ENCODE measurements around the gene SLC26A1.

SLC26A1 gene

DNA sequence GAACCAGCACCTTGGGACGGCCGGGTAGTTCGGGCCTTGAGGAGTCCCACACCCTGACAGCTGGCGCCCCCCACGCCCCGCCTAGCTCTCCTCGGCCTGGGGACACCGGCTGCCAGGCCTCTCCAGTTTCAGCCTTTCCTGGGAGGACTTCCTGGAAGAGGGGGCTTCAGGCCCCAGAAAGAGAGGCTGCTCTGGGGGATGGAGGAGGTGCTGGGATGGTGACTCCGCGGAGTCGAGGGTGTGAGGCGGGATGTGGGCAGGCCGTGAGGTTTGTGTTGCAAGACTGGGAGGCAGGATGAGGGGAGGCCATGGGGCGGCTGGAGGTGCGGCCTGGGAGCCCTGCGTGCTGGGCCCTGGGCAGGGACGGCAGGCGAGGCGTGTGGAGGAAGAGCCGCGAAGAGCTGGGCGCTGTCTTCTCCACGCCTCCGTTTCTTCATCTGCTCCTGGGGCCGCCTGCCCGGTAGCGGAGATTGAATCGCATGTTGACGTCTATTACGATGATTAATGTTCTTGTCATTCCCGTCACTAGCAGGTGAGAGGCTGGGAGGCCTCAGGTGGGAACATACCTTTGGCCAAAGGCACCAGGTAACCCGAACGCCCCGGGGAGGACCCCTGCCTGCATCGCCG, 17.3 kb upstream of the SLC26A1 start:
- peaks cover 4% of the 10 kb centered on the region; the same call in 1 of the 2 replicates for H3K9me3 ChIP-seq (ENCODE audit: insufficient read depth, low read depth, low read length)
- H3K27ac ChIP-seq (ENCODE audit: low read depth, low read length), result no peak overlapping the region
- peak overlapping the region; percentile 58; the same call in 1 of the 2 replicates for H3K4me3 ChIP-seq (ENCODE audit: low read length)
- no peaks in the 10 kb centered on the region for H3K4me1 ChIP-seq (ENCODE audit: insufficient read depth, low read length)
- 8% methylated on average over 36 of the region's 36 CpGs for WGBS
- H3K9ac ChIP-seq (ENCODE audit: low read depth, low read length), result no peak overlapping the region
- H3K36me3 ChIP-seq (ENCODE audit: insufficient read depth, low read length), result no peaks in the 10 kb centered on the region
- peaks cover 63% of the 10 kb centered on the region for H3K27me3 ChIP-seq (ENCODE audit: insufficient read depth, low read length)

DNA sequence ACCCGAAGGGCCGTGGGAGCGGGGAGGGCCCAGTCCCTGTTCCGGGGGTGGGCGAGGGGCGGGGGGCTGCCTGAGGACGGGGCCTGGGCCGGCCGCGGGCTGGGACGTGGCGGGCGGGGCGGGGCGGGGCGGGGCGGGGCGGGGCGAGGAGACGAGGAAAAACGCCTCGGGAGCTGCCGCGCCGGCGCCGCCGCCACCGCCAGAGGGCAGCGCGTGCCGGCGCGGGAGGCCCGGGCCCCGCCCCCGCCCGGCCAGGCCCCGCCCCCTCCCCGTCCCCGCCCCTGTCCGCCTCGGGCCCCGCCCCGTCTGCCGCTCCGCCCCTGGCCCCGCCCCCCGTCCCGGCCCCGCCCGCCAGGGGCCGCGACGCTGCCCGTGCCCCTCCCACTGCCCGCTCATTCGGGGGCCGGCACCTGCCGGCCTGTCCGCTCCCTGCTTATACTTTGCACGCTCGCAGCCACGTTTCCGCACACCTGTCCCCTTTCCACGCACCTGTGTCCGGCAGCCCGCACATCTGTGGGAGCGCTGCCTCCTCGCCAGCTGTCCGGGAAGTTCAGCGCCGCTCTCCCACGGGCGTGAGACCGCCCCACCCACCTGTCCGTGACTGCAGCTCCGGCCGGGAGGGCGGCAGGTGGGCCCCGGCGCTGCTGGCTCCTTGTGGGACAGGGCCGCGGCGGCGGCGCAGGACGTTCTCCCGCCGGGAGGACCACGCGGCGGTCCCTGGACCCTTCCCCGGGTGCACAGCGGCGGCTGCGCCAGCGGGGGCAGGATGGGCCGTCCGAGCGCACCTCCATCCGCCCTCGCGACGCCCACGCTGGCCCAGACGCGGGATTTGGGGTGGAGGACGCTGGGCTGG, 16.6 kb upstream of the SLC26A1 start:
- no peak overlapping the region; the same call in 1 of the 2 replicates for H3K9ac ChIP-seq (ENCODE audit: low read depth, low read length)
- H3K27me3 ChIP-seq (ENCODE audit: insufficient read depth, low read length), result peaks cover 71% of the 10 kb centered on the region
- H3K9me3 ChIP-seq (ENCODE audit: insufficient read depth, low read depth, low read length), result peaks cover 4% of the 10 kb centered on the region; the same call in 1 of the 2 replicates
- no peaks in the 10 kb centered on the region for H3K36me3 ChIP-seq (ENCODE audit: insufficient read depth, low read length)
- WGBS, result 2% methylated on average over 87 of the region's 109 CpGs
- H3K4me3 ChIP-seq (ENCODE audit: low read length), result peak overlapping the region; percentile 58
- no peaks in the 10 kb centered on the region for H3K4me1 ChIP-seq (ENCODE audit: insufficient read depth, low read length)
- no peak overlapping the region for H3K27ac ChIP-seq (ENCODE audit: low read depth, low read length)

DNA sequence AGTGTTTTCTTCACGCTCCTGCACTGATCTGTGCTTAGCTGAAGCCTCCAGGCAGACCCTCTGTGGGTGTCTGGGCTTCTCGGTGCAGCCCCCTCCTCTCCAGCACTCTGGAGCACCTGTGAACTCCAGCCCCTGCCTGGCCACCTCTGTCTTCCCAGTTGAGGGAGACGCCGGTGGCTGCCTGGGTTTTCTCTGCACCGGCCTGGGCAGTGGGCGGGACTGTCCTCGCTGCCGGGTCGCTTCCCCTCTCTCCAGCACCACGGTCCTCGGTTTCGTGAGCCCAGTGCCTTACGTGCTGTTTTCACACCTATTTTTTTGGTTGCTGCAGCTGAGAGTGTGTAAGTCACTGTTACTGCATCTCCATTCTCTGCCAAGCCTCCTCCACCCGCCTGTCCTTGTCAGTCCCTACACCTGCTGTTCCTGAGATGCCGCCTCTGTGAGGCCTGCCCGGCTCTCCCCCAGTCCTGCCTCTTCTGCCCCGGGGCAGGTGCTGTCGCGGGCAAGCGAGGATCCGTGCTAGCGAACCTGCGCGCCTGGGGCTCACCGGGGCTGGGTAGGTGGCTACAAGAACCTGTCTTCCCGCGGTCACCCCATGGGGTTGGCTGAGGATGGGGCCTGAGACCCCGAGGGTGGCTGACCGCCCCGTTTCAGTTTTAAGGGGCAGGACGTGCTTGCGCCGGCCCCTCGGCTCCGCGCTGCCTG, 15.8 kb upstream of the SLC26A1 start:
- Histone ChIP-seq H3K4me1 (ENCODE audit: insufficient read depth, low read length) (no peaks in the 10 kb centered on the region), H3K27me3 (ENCODE audit: insufficient read depth, low read length) (peaks cover 78% of the 10 kb centered on the region), H3K4me3 (ENCODE audit: low read length) (peak overlapping the region; percentile 49), H3K36me3 (ENCODE audit: insufficient read depth, low read length) (no peaks in the 10 kb centered on the region), H3K9me3 (ENCODE audit: insufficient read depth, low read depth, low read length) (peaks cover 4% of the 10 kb centered on the region; the same call in 1 of the 2 replicates), H3K27ac (ENCODE audit: low read depth, low read length) (no peak overlapping the region), H3K9ac (ENCODE audit: low read depth, low read length) (no peak overlapping the region; the same call in 1 of the 2 replicates)
- whole genome bisulfite sequencing, result 8% methylated on average over 36 of the region's 36 CpGs

DNA sequence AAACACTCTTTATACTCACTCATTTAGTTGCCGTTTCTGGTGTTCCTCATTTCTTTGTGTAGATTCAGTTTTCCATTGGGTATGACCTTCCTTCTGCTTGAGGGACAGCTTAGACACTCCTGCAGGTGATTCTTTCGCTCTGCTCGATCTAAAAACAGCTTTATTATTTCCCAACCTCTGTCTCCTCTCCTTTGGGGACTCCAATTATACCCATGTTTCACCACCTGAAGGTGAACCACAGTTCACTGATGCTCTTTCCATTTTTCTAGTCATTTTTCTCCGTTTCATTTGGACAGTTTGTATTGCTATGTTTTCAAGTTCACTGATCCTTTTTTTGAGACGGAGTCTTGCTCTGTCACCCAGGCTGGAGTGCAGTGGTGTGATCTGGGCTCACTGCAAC, 13.7 kb upstream of the SLC26A1 start:
- WGBS, result 85% methylated on average over 5 of the region's 5 CpGs
- H3K36me3 ChIP-seq (ENCODE audit: insufficient read depth, low read length), result no peaks in the 10 kb centered on the region
- H3K9ac ChIP-seq (ENCODE audit: low read depth, low read length), result no peak overlapping the region

DNA sequence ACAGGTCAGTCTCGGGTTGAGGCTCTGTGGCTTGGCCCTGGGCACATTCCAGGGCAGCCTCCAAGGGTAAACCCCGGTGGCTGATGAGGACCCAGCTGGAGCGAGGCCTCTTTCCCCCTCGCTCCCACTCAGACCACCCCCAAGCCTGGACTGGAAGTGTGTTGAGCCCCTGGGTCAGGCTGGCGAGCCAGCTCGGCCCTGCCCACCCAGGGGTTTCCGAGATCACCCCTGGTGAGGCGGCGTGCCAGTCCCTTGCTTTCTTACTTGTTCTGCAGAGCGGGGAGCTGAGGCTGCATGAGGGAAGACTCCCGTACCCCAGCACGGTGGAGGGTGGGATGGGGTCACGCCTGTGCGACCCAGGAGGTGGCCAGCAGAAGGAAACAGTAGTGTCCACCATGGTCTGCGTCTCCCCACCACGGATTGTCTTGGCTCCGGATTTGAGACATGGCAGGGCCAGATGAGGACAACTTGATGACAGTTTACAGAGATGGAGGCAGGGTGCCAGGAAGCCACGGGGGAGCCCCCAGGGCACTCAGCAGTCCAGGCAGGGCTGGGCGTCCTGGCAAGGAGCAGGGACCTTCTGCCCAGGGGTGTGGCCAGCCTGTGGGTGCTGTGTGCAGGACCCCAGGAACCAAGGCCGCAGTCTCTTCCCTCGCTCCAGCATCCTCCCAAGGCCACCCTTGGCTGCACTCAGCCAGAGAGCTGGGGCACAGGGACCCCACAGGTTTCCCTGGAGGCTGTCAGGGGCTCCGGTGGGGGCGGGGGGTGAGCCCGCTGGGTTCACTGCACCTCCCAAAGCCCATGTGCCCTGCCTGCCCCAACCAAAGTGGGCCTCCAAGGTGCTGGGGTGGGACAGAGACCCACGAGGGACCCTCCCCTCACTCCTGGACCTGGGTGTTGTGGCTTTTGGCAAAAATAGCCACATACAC, 11.6 kb upstream of the SLC26A1 start:
- Histone ChIP-seq H3K27ac (ENCODE audit: low read depth, low read length) (no peak overlapping the region), H3K4me1 (ENCODE audit: insufficient read depth, low read length) (no peaks in the 10 kb centered on the region), H3K4me3 (ENCODE audit: low read length) (no peak overlapping the region), H3K9me3 (ENCODE audit: insufficient read depth, low read depth, low read length) (peaks cover 4% of the 10 kb centered on the region; the same call in 1 of the 2 replicates), H3K9ac (ENCODE audit: low read depth, low read length) (no peak overlapping the region), H3K27me3 (ENCODE audit: insufficient read depth, low read length) (peaks cover 96% of the 10 kb centered on the region), H3K36me3 (ENCODE audit: insufficient read depth, low read length) (no peaks in the 10 kb centered on the region)
- 88% methylated on average over 25 of the region's 25 CpGs for WGBS

More for the DNA sequence above, 13.7 kb upstream of the SLC26A1 start:
- H3K27ac ChIP-seq (ENCODE audit: low read depth, low read length), result no peak overlapping the region
- H3K9me3 ChIP-seq (ENCODE audit: insufficient read depth, low read depth, low read length), result peaks cover 4% of the 10 kb centered on the region; the same call in 1 of the 2 replicates
- no peak overlapping the region for H3K4me3 ChIP-seq (ENCODE audit: low read length)
- no peaks in the 10 kb centered on the region for H3K4me1 ChIP-seq (ENCODE audit: insufficient read depth, low read length)
- peaks cover 89% of the 10 kb centered on the region for H3K27me3 ChIP-seq (ENCODE audit: insufficient read depth, low read length)

DNA sequence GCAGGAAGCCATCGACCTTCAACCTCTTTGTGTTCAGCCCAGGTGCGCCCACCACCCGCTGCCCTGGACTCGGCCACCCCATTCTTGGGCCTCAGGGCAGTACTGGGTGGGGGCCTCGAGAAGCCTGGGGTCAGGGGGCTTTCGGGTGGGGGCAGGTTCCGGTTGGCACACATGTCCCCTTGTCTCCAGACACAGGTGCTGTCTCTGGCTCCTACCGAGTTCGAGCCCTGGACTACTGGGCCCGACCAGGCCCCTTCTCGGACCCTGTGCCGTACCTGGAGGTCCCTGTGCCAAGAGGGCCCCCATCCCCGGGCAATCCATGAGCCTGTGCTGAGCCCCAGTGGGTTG, 10.8 kb upstream of the SLC26A1 start:
- H3K4me3 ChIP-seq (ENCODE audit: low read length), result no peak overlapping the region; the same call in 1 of the 2 replicates
- H3K36me3 ChIP-seq (ENCODE audit: insufficient read depth, low read length), result no peaks in the 10 kb centered on the region
- no peak overlapping the region for H3K27ac ChIP-seq (ENCODE audit: low read depth, low read length)
- peaks cover 4% of the 10 kb centered on the region; the same call in 1 of the 2 replicates for H3K9me3 ChIP-seq (ENCODE audit: insufficient read depth, low read depth, low read length)
- H3K9ac ChIP-seq (ENCODE audit: low read depth, low read length), result no peak overlapping the region
- 91% methylated on average over 13 of the region's 13 CpGs for WGBS
- H3K27me3 ChIP-seq (ENCODE audit: insufficient read depth, low read length), result peaks cover 98% of the 10 kb centered on the region
- no peaks in the 10 kb centered on the region for H3K4me1 ChIP-seq (ENCODE audit: insufficient read depth, low read length)

DNA sequence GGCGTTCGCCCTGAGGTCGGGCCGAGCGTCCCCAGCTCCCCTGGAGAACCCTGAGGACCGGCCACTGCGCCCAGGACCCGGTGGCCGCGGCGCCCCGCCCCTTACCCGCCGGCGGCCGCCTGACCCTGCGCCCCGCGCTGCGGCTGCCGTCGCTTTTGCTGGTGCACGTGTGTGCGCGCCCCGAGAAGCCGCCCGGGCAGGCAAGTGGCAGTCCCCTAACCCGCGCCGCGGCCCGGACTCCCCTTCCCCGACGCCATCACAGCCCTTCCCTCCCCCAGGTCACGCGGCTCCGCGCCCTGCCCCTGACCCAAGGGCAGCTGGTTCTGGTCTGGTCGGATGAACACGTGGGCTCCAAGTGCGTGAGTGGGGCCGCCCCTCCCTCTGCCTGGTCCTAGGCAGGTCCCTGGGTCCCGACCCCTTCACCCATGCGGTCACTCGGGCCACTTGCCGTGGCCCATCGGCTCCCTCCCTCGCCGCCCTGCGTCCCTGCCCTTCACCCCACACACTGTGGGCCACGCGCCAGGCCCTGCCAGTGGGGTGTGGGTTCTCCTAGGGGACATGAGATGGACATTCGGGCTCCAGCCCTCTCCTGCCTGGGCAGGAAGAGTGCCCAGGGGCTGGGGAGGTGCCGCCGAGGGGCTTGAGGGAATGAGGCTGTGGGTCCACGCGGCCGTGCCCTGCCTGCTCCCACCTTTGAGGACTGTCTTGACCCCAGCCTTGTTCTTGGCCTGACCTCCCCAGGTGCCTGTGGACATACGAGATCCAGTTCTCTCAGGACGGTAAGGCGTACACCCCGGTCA, 10.3 kb upstream of the SLC26A1 start:
- no peak overlapping the region for H3K27ac ChIP-seq (ENCODE audit: low read depth, low read length)
- no peak overlapping the region; the same call in 1 of the 2 replicates for H3K9ac ChIP-seq (ENCODE audit: low read depth, low read length)
- no peaks in the 10 kb centered on the region for H3K4me1 ChIP-seq (ENCODE audit: insufficient read depth, low read length)
- 32% methylated on average over 63 of the region's 63 CpGs for WGBS
- H3K4me3 ChIP-seq (ENCODE audit: low read length), result peak overlapping the region; percentile 40
- no peaks in the 10 kb centered on the region for H3K36me3 ChIP-seq (ENCODE audit: insufficient read depth, low read length)
- peaks cover 4% of the 10 kb centered on the region; the same call in 1 of the 2 replicates for H3K9me3 ChIP-seq (ENCODE audit: insufficient read depth, low read depth, low read length)
- H3K27me3 ChIP-seq (ENCODE audit: insufficient read depth, low read length), result peaks cover 98% of the 10 kb centered on the region

DNA sequence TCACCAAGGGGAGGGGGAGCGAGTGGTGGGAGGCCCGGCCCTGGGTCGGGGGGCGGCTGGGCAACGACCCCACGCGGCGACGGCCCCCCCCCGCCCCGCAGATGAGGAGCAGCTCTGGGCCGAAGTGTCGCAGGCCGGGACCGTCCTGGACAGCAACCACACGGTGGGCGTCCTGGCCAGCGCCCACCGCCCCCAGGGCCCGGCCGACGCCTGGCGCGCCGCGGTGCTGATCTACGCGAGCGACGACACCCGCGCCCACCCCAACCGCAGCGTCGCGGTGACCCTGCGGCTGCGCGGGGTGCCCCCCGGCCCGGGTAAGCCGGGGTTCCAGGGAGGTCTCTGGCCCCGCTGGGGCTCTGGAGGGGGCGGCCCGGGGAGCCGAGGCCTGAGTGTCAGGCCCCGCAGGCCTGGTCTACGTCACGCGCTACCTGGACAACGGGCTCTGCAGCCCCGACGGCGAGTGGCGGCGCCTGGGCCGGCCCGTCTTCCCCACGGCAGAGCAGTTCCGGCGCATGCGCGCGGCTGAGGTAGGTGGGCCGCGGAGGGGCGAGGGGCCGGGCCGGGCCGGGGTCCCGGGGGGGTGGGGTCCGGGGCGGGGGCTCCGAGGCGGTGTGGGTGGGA, 9.5 kb upstream of the SLC26A1 start:
- 6% methylated on average over 74 of the region's 75 CpGs for WGBS
- H3K27ac ChIP-seq (ENCODE audit: low read depth, low read length), result no peak overlapping the region
- H3K4me3 ChIP-seq (ENCODE audit: low read length), result peak overlapping the region; percentile 42
- H3K4me1 ChIP-seq (ENCODE audit: insufficient read depth, low read length), result no peaks in the 10 kb centered on the region
- H3K36me3 ChIP-seq (ENCODE audit: insufficient read depth, low read length), result no peaks in the 10 kb centered on the region
- H3K9ac ChIP-seq (ENCODE audit: low read depth, low read length), result no peak overlapping the region
- peaks cover 98% of the 10 kb centered on the region for H3K27me3 ChIP-seq (ENCODE audit: insufficient read depth, low read length)
- peaks cover 4% of the 10 kb centered on the region; the same call in 1 of the 2 replicates for H3K9me3 ChIP-seq (ENCODE audit: insufficient read depth, low read depth, low read length)

DNA sequence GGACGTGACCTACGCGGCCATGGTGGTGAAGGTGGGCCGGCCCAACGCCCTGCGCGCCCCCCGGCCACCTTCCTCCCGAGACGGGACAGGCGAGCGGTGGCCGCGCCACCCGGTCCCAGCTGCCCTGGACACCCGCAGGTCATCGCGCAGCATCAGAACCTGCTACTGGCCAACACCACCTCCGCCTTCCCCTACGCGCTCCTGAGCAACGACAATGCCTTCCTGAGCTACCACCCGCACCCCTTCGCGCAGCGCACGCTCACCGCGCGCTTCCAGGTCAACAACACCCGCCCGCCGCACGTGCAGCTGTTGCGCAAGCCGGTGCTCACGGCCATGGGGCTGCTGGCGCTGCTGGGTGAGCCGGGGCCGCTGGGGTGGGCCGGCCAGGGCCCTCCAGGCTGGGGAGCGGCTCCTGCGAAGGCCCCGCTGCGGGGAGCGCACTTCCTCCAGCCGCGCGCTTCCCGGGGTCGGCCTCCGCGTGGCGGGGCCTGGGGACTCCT, 9.0 kb upstream of the SLC26A1 start:
- peak overlapping the region; percentile 42 for H3K4me3 ChIP-seq (ENCODE audit: low read length)
- WGBS, result 8% methylated on average over 54 of the region's 54 CpGs
- H3K27ac ChIP-seq (ENCODE audit: low read depth, low read length), result no peak overlapping the region
- H3K9ac ChIP-seq (ENCODE audit: low read depth, low read length), result no peak overlapping the region; the same call in 1 of the 2 replicates
- H3K4me1 ChIP-seq (ENCODE audit: insufficient read depth, low read length), result no peaks in the 10 kb centered on the region
- H3K9me3 ChIP-seq (ENCODE audit: insufficient read depth, low read depth, low read length), result peaks cover 4% of the 10 kb centered on the region; the same call in 1 of the 2 replicates
- H3K36me3 ChIP-seq (ENCODE audit: insufficient read depth, low read length), result no peaks in the 10 kb centered on the region
- peaks cover 97% of the 10 kb centered on the region for H3K27me3 ChIP-seq (ENCODE audit: insufficient read depth, low read length)
